GM12875 (cell line): ENCODE results near the gene FBN1.

ENCODE experiments used
- H3K4me3 ChIP-seq: one replicate; pipeline ENCODE4 v1.5.1; 2011; ENCODE audit warnings: low read depth, low read length, control low read depth
- CTCF ChIP-seq: IDR thresholded peaks from 2 replicates; pipeline ENCODE4 v1.5.1; 2011; ENCODE audit warnings: low read depth, mild to moderate bottlenecking, control low read depth, inconsistent platforms, low read length, moderate library complexity, borderline replicate concordance; ENCODE audit not compliant: insufficient read depth

FBN1 gene

DNA sequence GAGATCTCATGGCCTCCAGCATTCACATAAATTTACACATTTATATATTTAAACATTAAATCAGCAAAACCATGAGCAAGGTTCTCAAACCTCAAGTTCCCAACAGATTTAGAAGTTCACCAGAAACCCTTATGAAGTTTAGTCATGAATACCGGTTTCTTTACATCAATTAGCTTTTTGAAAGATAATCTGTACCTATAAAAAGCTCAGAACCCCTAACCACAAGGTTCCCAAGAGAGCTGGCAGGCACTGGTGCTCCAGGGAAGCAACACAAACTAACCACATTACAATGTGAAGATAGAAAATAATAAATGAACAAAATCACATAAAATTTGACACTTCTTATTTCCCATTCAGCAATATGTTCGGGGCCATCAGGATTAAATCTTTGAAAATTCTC is 150.9 kb downstream of the FBN1 start:
- TF ChIP-seq CTCF: no peak
- no peak overlapping the region for H3K4me3 ChIP-seq

- no peak overlapping the region for H3K4me3 ChIP-seq
- TF ChIP-seq CTCF: no peak
Observed at GRCh38 chr15:48493763-48494225, 151.7 kb downstream of the FBN1 start.

DNA sequence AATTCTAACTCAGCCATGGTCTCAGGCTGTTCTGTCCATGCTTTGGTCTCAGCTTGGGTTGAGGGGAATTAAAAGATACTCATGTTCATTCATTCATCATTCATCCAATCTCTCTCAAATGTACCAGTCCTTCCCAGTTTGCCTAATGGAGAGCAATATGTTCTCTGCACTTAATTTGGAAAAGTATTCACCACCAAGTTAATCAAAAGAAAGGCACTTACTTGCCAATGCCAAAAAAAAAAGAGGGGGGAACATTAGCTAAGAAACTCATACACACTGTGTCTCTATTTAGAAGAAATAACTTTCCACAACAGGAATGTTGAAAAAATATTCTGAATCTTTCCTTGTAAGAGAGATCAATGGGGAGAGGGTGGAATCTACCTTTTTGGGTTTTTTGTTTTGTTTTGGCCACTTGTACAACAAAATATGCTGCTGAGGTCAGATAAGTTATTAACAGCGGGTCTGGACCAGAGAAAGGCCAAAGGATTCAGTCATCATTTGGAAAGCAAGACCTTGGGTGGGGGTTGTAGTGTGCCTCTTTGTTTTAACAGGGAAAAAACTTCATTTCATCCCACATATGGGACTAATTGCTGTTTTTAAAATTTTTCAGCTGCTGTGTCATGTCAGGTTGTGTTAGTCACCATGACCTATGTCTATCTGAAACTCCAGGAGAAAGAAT is 152.3 kb downstream of the FBN1 start:
- TF ChIP-seq CTCF: no peak
- H3K4me3 ChIP-seq: no peak overlapping the region

- no peak overlapping the region for H3K4me3 ChIP-seq
- no peak for TF ChIP-seq CTCF
Observed at GRCh38 chr15:48486228-48486627, 159.3 kb downstream of the FBN1 start.

DNA sequence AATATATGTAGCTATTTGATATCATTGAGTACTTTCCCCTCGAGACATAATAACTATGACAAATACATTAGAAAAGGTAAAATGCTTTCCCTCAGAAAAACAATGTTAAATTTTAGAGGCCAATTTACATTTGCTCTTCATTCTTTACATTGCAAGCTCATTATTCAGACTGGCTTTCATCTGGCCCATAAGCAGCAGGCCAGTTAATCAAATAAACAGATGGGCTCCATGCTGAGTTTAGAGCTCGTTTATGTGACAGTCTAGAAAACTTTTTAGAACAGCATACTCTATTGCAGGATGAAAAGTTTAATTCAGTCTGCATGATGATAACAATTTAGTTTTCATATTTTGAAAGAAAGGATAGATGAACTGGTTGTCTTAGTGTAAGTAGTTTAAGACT is 163.7 kb downstream of the FBN1 start:
- no peak overlapping the region for H3K4me3 ChIP-seq
- no peak for TF ChIP-seq CTCF

DNA sequence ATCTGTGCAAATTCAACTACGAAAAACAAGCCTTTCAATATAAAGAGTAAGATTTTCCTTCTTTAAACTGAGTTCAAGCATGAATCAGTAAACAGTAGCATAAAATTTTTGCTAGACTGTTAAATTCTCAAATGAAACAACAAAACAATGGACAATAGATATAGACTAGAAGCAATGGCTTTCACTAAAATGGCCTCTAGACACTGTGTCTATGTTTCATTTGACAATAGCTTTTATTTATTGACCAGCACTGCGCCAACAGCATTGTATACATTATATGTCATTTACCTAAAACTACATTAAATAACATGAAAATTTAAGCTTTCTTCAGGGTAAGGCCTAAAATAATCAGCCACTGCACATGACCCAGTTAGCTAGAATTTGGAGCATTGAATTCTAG is 165.8 kb downstream of the FBN1 start:
- no peak overlapping the region for H3K4me3 ChIP-seq
- no peak for TF ChIP-seq CTCF

- TF ChIP-seq CTCF: no peak
- H3K4me3 ChIP-seq: no peak overlapping the region
Observed at GRCh38 chr15:48478581-48478980, 166.9 kb downstream of the FBN1 start.
